NCI-H345 treated with DMSO at 0.1 percent for 48 hours (cell line): ENCODE data around the gene NFIL3.

ENCODE experiments used
- DNase-seq: peaks from one replicate; lab custom pipeline; 2025; ENCODE audit not compliant: unreplicated experiment; lab: John Stamatoyannopoulos, UW

NFIL3 gene

GRCh38 chr9:91422758-91423711 is 597 bp downstream of the NFIL3 start:
- DNase-seq = no peak

GRCh38 chr9:91421971-91422757 is 1.5 kb downstream of the NFIL3 start:
- DNase-seq = no peak

DNA sequence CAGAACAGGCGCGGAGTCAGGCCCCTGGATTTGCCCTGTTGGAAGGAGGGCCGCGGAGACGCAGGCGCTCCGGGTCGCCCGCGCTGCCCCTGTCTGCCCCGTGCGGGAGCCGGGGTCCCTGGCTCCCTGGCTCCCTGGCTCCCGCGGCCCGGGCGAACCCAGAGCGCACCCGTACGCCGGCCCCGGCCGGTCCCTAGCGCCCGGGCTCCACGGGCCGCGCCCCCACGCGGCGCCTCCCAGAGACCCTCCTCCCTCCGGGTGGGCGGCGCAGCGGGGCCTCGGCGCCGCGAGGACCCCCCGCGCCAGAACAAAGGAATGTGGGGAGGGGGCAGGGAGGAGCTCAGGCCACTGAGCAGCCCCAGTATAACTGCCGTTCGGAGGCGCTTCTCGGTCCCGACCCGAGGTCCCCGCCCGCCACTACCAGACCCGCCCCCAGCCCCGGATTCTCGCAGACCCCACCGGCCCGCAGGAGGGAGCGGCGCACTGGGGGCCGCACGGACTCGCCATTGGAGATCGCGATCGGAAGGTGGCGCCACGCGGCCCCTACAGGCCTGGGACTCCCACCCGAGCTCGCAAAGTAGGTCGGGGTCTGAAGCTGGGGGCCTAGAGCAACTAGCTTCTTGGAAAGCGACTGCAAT is 2.4 kb downstream of the NFIL3 start:
- DNase-seq = no peak

GRCh38 chr9:91420501-91421127 is 3.0 kb downstream of the NFIL3 start:
- no peak for DNase-seq

DNA sequence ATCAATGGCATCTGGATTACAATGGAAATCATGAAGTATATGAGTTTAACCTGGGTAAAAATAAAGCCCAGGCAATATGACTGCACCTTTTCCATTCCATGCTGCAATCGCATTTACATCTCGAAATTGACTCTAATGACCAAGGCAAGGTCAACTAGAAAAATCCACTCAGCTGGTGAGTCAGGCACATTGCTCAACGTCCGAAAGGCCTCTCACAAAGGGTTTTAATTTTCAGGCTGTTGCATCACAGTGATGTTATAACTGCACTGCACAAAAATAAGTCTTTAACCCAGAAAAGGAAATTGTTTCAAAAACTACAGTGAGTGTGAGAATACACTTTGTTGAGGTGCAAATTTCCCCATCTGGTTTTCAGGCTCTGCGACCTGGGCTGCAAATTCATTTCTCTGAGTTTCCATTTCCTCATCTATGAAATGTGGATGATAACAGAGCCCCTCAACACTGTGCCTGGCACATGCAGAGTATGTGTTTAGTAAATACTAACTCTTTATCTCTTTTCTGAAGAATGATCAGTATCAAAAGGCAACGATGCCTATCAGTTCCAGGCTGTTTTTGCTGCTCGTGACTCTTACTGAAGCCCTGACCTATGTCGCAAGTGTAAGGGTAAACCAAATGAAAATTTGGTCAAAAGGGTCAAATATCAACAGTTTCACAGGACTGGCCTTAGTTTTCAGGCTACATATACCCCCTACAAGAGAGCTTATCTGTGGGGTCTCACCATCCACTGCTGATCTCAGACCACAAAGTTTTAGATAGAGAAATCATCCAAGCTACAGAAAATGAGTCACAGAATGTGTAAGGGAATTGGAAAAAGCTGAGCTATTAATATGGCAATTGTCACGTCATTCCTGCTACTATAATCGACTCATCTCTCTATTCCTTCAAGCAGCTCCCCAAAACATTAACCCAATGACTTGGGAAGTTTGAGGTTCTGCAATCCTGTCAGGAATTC is 4.1 kb downstream of the NFIL3 start:
- no peak for DNase-seq

- no peak for DNase-seq
Measured at GRCh38 chr9:91418215-91418610, 5.4 kb downstream of the NFIL3 start.

GRCh38 chr9:91417602-91418214 is 5.9 kb downstream of the NFIL3 start:
- no peak for DNase-seq

GRCh38 chr9:91416096-91416712 is 7.4 kb downstream of the NFIL3 start:
- no peak for DNase-seq

- no peak for DNase-seq
Measured at GRCh38 chr9:91415290-91415689, 8.3 kb downstream of the NFIL3 start.

- DNase-seq = no peak
Measured at GRCh38 chr9:91412941-91413340, 10.7 kb downstream of the NFIL3 start.

GRCh38 chr9:91411096-91411771 is 12.4 kb downstream of the NFIL3 start:
- no peak for DNase-seq

GRCh38 chr9:91410161-91410560 is 13.5 kb downstream of the NFIL3 start:
- DNase-seq = no peak

DNA sequence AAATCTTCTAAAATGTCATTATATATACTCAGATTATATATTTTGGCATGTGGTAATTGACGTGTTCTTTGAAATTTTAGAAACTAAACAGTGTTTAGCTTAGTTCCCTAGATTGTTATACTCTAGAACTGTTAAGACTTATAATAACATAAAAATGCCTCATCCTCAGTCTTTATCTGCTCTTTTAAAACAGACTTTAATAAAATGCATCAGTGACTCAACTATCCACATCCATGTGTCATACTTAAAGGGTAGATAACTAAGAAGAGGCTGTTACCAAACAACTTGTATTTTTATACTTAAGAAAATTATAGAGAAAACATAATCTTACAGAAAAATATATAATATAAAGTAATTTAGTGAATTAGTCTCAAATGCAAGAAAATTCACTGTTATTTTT is 15.2 kb downstream of the NFIL3 start:
- no peak for DNase-seq

DNA sequence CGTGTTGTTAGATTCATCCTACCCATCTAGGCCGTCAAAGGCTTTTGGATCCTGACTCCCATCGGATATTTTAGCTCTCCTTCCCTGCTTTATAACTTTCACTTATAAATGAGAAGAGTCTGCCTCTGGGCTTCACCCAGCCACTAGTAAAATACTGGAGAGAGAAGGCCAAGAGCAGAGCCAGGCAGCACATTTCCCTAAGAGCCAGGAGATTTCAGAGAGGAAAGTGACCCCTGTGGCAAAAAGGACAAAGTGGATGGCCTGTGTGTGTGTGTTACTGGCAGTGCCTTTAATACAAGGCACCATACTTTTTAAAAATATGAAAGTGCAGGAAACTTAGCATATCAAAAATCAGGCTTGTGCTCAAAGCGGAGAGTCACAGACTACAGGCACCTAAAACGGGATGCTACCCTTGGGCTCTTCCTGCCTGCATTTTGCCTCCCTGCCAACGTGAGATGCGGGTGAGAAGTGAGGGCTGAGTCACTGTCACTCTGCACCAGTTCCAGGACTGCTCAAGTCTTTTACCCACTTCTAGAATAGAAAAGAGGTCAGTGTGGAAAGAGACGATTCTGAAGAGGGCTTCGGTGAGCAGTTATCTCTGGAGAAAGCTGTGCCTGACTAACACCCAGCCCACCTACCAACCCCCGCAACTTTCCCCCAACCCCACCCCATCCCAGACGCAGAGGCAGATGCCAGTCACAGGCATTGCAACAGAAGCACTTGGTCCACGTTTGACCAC is 15.9 kb downstream of the NFIL3 start:
- DNase-seq = no peak

- DNase-seq = no peak
Measured at GRCh38 chr9:91405343-91406077, 18.1 kb downstream of the NFIL3 start.

DNA sequence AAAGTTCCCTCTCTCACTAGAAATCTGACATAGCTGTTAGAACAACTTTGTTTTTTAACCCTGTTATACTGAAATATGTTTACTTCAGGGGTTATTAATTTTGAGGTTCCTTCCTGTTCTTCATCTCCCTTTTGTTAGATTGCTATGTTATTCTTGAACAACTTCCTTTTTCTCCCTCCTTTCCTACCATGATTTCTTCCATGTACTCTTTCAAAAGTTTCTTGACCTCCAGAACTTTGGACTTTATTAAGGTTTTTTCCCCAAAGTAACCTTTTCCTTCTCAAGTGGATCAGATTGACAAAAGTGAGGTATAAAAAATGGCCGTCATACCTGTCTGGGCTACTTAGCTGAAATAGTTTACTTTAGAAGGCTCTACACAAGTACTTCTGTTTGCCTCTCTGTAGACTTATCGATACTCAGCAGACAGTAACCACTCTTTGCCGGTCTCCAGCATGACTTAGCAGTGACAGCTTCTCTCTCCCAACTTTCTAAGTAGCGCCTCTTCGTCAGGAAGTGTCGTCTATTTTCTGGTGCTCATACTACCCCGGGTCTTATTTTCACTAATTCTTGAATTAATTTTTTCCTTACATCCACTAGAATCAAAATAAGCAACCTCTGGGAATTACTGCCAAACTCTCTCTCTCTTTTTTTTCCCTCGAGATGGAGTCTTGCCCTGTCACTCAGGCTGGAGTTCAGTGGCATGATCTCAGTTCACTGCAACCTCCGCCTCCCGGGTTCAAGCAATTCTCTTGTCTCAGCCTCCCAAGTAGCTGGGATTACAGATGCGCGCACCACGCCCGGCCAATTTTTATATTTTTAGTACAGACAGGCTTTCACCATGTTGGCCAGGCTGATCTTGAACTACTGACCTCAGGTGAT is 19.7 kb downstream of the NFIL3 start:
- no peak for DNase-seq
